GM21367 (cell line): ENCODE results near the gene CSRNP3.

Experiments
- ATAC-seq: cut with Tn5 transposase; IDR thresholded peaks from one replicate; pipeline ENCODE4 v1.9.1; 2021; ENCODE audit not compliant: unreplicated experiment

CSRNP3 gene

GRCh38 chr2:165469417-165469816 lies at the start of gene CSRNP3:
Gene CSRNP3 (plus strand): TSS chr2:165469698. CDS start chr2:165595066, 125,368 bp downstream.
- no peak for ATAC-seq

GRCh38 chr2:165420231-165420630 lies 49.3 kb upstream of the CSRNP3 start:
- ATAC-seq: no peak

- no peak for ATAC-seq
Observed at GRCh38 chr2:165423081-165423480, 46.4 kb upstream of the CSRNP3 start.

- no peak for ATAC-seq
Observed at GRCh38 chr2:165425556-165425955, 43.9 kb upstream of the CSRNP3 start.

- no peak for ATAC-seq
Observed at GRCh38 chr2:165427686-165428085, 41.8 kb upstream of the CSRNP3 start.

GRCh38 chr2:165428926-165429325 lies 40.6 kb upstream of the CSRNP3 start:
- ATAC-seq: no peak

GRCh38 chr2:165431014-165431413 lies 38.5 kb upstream of the CSRNP3 start:
- no peak for ATAC-seq

GRCh38 chr2:165432234-165432966 lies 37.1 kb upstream of the CSRNP3 start:
- ATAC-seq: no peak

- ATAC-seq: no peak
Observed at GRCh38 chr2:165434865-165435496, 34.5 kb upstream of the CSRNP3 start.

GRCh38 chr2:165435611-165436010 lies 33.9 kb upstream of the CSRNP3 start:
- ATAC-seq: no peak

GRCh38 chr2:165436559-165436958 lies 32.9 kb upstream of the CSRNP3 start:
- ATAC-seq: no peak

- no peak for ATAC-seq
Observed at GRCh38 chr2:165440367-165440766, 29.1 kb upstream of the CSRNP3 start.

GRCh38 chr2:165443511-165443910 lies 26.0 kb upstream of the CSRNP3 start:
- ATAC-seq: no peak

- ATAC-seq: no peak
Observed at GRCh38 chr2:165448406-165448805, 21.1 kb upstream of the CSRNP3 start.

- no peak for ATAC-seq
Observed at GRCh38 chr2:165450156-165450555, 19.3 kb upstream of the CSRNP3 start.

- no peak for ATAC-seq
Observed at GRCh38 chr2:165452327-165452726, 17.2 kb upstream of the CSRNP3 start.

- no peak for ATAC-seq
Observed at GRCh38 chr2:165453561-165454094, 15.9 kb upstream of the CSRNP3 start.

- ATAC-seq: no peak
Observed at GRCh38 chr2:165454905-165455304, 14.6 kb upstream of the CSRNP3 start.

- ATAC-seq: no peak
Observed at GRCh38 chr2:165456027-165456426, 13.5 kb upstream of the CSRNP3 start.

GRCh38 chr2:165462443-165462842 lies 7.1 kb upstream of the CSRNP3 start:
- ATAC-seq: no peak

GRCh38 chr2:165466386-165466785 lies 3.1 kb upstream of the CSRNP3 start:
- ATAC-seq: no peak

- no peak for ATAC-seq
Observed at GRCh38 chr2:165467921-165468320, 1.6 kb upstream of the CSRNP3 start.
